ENCODE data around the gene GPX7. TPM values are rescaled to one million over a fixed set of nuclear protein-coding genes. Genes with fewer than 3 reads are reported as not detected.

Gene GPX7
- total and polyA plus RNA-seq, 2 of the 4 experiments (the other 2 are of a cell fraction): 3.4 to 3.8 TPM

DNA sequence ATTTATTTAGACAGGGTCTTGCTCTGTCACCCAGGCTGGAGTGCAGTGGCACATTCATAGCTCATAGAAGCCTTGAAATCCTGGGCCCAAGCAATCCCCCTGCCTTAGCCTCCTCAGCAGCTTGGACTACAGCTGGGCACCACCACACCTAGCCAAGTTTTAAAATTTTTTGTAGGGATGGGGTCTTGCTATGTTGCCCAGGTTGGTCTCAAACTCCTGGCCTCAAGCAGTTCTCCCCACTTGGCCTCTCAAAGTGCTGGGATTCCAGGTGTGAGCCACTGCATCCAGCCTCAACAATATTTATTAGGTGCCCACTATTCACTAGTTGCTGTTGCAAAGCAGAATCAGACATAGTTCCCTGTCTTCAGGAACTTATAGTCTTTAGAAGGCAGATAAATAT is 14.1 kb upstream of the GPX7 start:
- no peaks in the 10 kb centered on the region for H4K20me1 ChIP-seq (ENCODE audit: insufficient read depth, low read length)
- ATAC-seq (ENCODE audit: low read depth) (no peak), DNase-seq (no peak)
- no peak overlapping the region for H3K14ac ChIP-seq (replicated peaks; ENCODE audit: low read depth, low read length)
- dilution Hi-C loops (cut with HindIII; ENCODE audit: low sequenced_read_pairs, unreplicated experiment): no loop called here
- no peaks in the 10 kb centered on the region for H3K36me3 ChIP-seq (ENCODE audit: control insufficient read depth, insufficient read depth, low read length)
- no peak overlapping the region for H3K4me3 ChIP-seq (ENCODE audit: insufficient read depth, low read depth, low read length)
- POLR2A ChIA-PET (ENCODE audit: unreplicated experiment): no interaction called here
- no peak overlapping the region for H3K27ac ChIP-seq (ENCODE audit: insufficient read depth, low read length)
- no peak overlapping the region for H2AFZ ChIP-seq (replicated peaks; ENCODE audit: low read length, poor library complexity)
- CTCF ChIA-PET: no interaction called here
- no peak overlapping the region for H3K4ac ChIP-seq (ENCODE audit: low read depth, low read length)
- in situ Hi-C loops (cut with MboI; ENCODE audit: low sequenced_read_pairs): no loop called here
- H2BK20ac ChIP-seq (ENCODE audit: low read depth, low read length): no peak overlapping the region
- no peaks in the 10 kb centered on the region for H3K9me1 ChIP-seq (ENCODE audit: insufficient read depth, low read length)
- H3K4me1 ChIP-seq (ENCODE audit: control insufficient read depth, insufficient read depth, low read length): no peaks in the 10 kb centered on the region
- H3K27me3 ChIP-seq (ENCODE audit: control insufficient read depth, insufficient read depth, low read length): peaks cover 19% of the 10 kb centered on the region
- no peak overlapping the region for H4K5ac ChIP-seq (ENCODE audit: low read depth, low read length)
- no peak overlapping the region for H3K9ac ChIP-seq (ENCODE audit: low read depth, low read length)
- no peak overlapping the region for H3K23ac ChIP-seq (ENCODE audit: low read depth, low read length)
- no peak overlapping the region for H3K4me2 ChIP-seq (ENCODE audit: low read depth, low read length)
- H3K56ac ChIP-seq (ENCODE audit: extremely low read depth, insufficient read depth, low read length): no peak overlapping the region
- H2BK5ac ChIP-seq (ENCODE audit: low read depth, low read length, poor library complexity, severe bottlenecking): no peak overlapping the region
- H4K91ac ChIP-seq (ENCODE audit: insufficient read depth, low read depth, low read length): no peak overlapping the region
- H2AK9ac ChIP-seq (replicated peaks; ENCODE audit: low read depth, low read length, poor library complexity): no peak overlapping the region
- H2AK5ac ChIP-seq (ENCODE audit: low read depth, low read length): no peak overlapping the region
- intact Hi-C loops (cut with micrococcal nuclease): no loop called here
- no peaks in the 10 kb centered on the region for H3K79me1 ChIP-seq (ENCODE audit: low read depth in 1 of 2, low read length in 2 of 2)
- no peak overlapping the region for H3K18ac ChIP-seq (ENCODE audit: low read depth, low read length)
- no peak for TF ChIP-seq SMC3 (IDR thresholded peaks at IDR 0.05; ENCODE audit: low read depth, low read length)
- TF ChIP-seq RAD21 (IDR thresholded peaks at IDR 0.05; ENCODE audit: low read length): no peak
- TF ChIP-seq NFE2L2 (IDR thresholded peaks at IDR 0.05; ENCODE audit: low read depth, low read length): no peak
- TF ChIP-seq FOS (IDR thresholded peaks at IDR 0.05; ENCODE audit: low read depth, low read length): no peak
- no peak for TF ChIP-seq RFX5 (IDR thresholded peaks at IDR 0.05; ENCODE audit: low read depth, low read length)
- TF ChIP-seq MAFK (IDR thresholded peaks at IDR 0.05; ENCODE audit: low read depth, low read length): no peak
- TF ChIP-seq MAZ (IDR thresholded peaks at IDR 0.05; ENCODE audit: borderline replicate concordance, low read depth, low read length): no peak
- TF ChIP-seq RCOR1 (IDR thresholded peaks at IDR 0.05; ENCODE audit: insufficient replicate concordance, low read length): no peak
- no peak for TF ChIP-seq CHD1 (IDR thresholded peaks at IDR 0.05; ENCODE audit: low read depth, low read length)
- no peak for TF ChIP-seq MXI1 (IDR thresholded peaks at IDR 0.05; ENCODE audit: borderline replicate concordance, low read depth, low read length)
- TF ChIP-seq, protein P1, sequence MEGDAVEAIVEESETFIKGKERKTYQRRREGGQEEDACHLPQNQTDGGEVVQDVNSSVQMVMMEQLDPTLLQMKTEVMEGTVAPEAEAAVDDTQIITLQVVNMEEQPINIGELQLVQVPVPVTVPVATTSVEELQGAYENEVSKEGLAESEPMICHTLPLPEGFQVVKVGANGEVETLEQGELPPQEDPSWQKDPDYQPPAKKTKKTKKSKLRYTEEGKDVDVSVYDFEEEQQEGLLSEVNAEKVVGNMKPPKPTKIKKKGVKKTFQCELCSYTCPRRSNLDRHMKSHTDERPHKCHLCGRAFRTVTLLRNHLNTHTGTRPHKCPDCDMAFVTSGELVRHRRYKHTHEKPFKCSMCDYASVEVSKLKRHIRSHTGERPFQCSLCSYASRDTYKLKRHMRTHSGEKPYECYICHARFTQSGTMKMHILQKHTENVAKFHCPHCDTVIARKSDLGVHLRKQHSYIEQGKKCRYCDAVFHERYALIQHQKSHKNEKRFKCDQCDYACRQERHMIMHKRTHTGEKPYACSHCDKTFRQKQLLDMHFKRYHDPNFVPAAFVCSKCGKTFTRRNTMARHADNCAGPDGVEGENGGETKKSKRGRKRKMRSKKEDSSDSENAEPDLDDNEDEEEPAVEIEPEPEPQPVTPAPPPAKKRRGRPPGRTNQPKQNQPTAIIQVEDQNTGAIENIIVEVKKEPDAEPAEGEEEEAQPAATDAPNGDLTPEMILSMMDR (conservative IDR thresholded peaks at IDR 0.05; ENCODE audit: low read depth, low read length): no peak
- TF ChIP-seq, protein P2, sequence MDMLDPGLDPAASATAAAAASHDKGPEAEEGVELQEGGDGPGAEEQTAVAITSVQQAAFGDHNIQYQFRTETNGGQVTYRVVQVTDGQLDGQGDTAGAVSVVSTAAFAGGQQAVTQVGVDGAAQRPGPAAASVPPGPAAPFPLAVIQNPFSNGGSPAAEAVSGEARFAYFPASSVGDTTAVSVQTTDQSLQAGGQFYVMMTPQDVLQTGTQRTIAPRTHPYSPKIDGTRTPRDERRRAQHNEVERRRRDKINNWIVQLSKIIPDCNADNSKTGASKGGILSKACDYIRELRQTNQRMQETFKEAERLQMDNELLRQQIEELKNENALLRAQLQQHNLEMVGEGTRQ (IDR thresholded peaks at IDR 0.05; ENCODE audit: low read depth, low read length): no peak
- TF ChIP-seq, protein P3, sequence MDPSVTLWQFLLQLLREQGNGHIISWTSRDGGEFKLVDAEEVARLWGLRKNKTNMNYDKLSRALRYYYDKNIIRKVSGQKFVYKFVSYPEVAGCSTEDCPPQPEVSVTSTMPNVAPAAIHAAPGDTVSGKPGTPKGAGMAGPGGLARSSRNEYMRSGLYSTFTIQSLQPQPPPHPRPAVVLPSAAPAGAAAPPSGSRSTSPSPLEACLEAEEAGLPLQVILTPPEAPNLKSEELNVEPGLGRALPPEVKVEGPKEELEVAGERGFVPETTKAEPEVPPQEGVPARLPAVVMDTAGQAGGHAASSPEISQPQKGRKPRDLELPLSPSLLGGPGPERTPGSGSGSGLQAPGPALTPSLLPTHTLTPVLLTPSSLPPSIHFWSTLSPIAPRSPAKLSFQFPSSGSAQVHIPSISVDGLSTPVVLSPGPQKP (IDR thresholded peaks at IDR 0.05; ENCODE audit: borderline replicate concordance, low read depth, low read length): no peak
- TF ChIP-seq BHLHE40 (IDR thresholded peaks at IDR 0.05; ENCODE audit: low read depth, low read length): no peak
- no peak for TF ChIP-seq CEBPB (IDR thresholded peaks at IDR 0.05; ENCODE audit: low read depth, low read length)
- TF ChIP-seq POLR2A (IDR thresholded peaks at IDR 0.05; ENCODE audit: low read depth, low read length): no peak
- H2BK15ac ChIP-seq (ENCODE audit: low read depth, low read length): no peak overlapping the region
- H4K8ac ChIP-seq (ENCODE audit: low read depth in 2 of 2, low read length in 2 of 2): no peak overlapping the region
- H3K9me3 ChIP-seq (ENCODE audit: control insufficient read depth, insufficient read depth, low read length): no peaks in the 10 kb centered on the region
- BruUV-seq (replicated peaks): no TSS peak
- H2BK120ac ChIP-seq (ENCODE audit: low read depth, low read length): no peak overlapping the region
